ENCODE results near the gene LCLAT1. TPM values are rescaled to one million over a fixed set of nuclear protein-coding genes. Genes with fewer than 3 reads are reported as not detected.

LCLAT1 gene
- total RNA-seq, 4 donors from 2014 or later = 11.9 to 13.5 (median 12.6) TPM

- TF ChIP-seq CTCF (IDR thresholded peaks at IDR 0.05) (no peak), POLR2A (IDR thresholded peaks at IDR 0.05) (no peak)
- H3K27me3 ChIP-seq = no peaks in the 10 kb centered on the region
- no peak overlapping the region for H3K27ac ChIP-seq
- no peak for DNase-seq
- intact Hi-C loops (cut with DNase I) = no loop called here
- H3K4me1 ChIP-seq = no peaks in the 10 kb centered on the region
- H3K4me3 ChIP-seq = no peak overlapping the region
- WGBS, 2 donors = 92% methylated on average over 2 of the region's 2 CpGs
- H3K9me3 ChIP-seq = no peaks in the 10 kb centered on the region
- no peaks in the 10 kb centered on the region for H3K36me3 ChIP-seq
Measured at GRCh38 chr2:30628341-30628740, 181.3 kb downstream of the LCLAT1 start.

DNA sequence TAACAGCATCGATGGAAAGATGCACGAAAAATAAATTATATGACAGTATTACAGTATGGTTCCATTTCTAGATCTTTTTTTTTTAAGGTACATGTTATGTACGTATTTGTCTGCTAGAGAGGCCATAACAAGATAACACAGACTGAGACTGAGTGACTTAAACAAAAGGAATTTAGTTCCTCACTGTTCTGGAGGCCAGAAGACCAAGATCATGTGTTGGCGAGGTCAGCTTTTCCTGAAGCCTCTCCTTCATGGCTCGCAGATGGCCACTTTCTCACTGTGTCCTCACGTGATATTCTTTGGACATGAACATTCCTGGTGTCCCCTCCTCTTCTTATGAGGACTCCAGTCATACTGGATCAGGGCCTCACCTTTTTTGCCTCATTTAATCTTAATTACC, 182.8 kb downstream of the LCLAT1 start:
- H3K4me1 ChIP-seq = no peaks in the 10 kb centered on the region
- intact Hi-C loops (cut with DNase I) = no loop called here
- TF ChIP-seq POLR2A (IDR thresholded peaks at IDR 0.05) (no peak), CTCF (IDR thresholded peaks at IDR 0.05) (no peak)
- DNase-seq = no peak
- H3K27ac ChIP-seq = no peak overlapping the region
- no peaks in the 10 kb centered on the region for H3K9me3 ChIP-seq
- H3K36me3 ChIP-seq = no peaks in the 10 kb centered on the region
- no peaks in the 10 kb centered on the region for H3K27me3 ChIP-seq
- 92 to 94% methylated on average over 6 of the region's 6 CpGs for WGBS, 2 donors
- no peak overlapping the region for H3K4me3 ChIP-seq

DNA sequence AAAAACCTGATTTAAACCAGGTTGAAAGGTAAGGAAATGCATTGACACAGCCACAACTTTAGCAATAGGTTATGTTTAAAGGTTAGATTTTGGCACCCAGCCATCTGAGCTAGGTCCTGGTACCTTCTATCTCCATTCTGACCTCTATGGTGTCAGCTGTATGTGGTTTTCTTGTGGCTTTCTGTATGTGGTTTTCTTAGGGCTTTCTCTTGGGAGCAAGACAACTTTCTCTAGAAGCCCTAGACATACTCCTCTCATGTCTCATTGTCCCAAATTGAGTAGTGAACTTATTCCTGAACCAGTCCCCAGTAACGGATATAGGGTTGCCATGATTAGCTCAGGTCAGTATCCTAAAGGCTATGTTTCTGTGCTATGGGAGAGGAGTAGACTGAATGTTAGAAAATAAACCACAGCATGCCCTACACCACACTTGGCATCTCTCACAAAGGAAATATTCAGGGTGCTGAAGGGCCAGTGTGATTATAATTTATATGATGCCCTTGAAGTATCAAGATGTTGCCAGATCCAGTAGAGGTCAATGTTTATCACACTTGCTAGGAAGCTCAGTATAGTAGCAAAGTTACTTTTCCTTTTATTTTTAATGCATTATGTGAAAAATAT, 184.1 kb downstream of the LCLAT1 start:
- Histone ChIP-seq H3K4me1 (no peaks in the 10 kb centered on the region), H3K27ac (no peak overlapping the region), H3K4me3 (no peak overlapping the region), H3K9me3 (no peaks in the 10 kb centered on the region), H3K36me3 (no peaks in the 10 kb centered on the region), H3K27me3 (no peaks in the 10 kb centered on the region)
- intact Hi-C loops (cut with DNase I) = no loop called here
- no peak for TF ChIP-seq POLR2A (IDR thresholded peaks at IDR 0.05)
- no peak for TF ChIP-seq CTCF (IDR thresholded peaks at IDR 0.05)
- no peak for DNase-seq
- 82 to 100% methylated on average over 1 of the region's 1 CpG for WGBS, 2 donors

- no peak for TF ChIP-seq POLR2A (IDR thresholded peaks at IDR 0.05)
- TF ChIP-seq CTCF (IDR thresholded peaks at IDR 0.05) = no peak
- Histone ChIP-seq H3K36me3 (no peaks in the 10 kb centered on the region), H3K27ac (no peak overlapping the region), H3K4me1 (no peaks in the 10 kb centered on the region), H3K27me3 (no peaks in the 10 kb centered on the region), H3K9me3 (no peaks in the 10 kb centered on the region), H3K4me3 (no peak overlapping the region)
- intact Hi-C loops (cut with DNase I) = no loop called here
- DNase-seq = no peak
- WGBS, 2 donors = 88 to 97% methylated on average over 4 of the region's 4 CpGs
Measured at GRCh38 chr2:30633039-30633438, 186.0 kb downstream of the LCLAT1 start.

- TF ChIP-seq CTCF (IDR thresholded peaks at IDR 0.05) (no peak), POLR2A (IDR thresholded peaks at IDR 0.05) (no peak)
- H3K9me3 ChIP-seq = no peaks in the 10 kb centered on the region
- DNase-seq = no peak
- H3K4me1 ChIP-seq = no peaks in the 10 kb centered on the region
- intact Hi-C loops (cut with DNase I) = no loop called here
- peaks cover 0 to 12% (median 0%) of the 10 kb centered on the region in 3 donors for H3K36me3 ChIP-seq
- no peak overlapping the region for H3K4me3 ChIP-seq
- WGBS, 2 donors = 79 to 86% methylated on average over 1 of the region's 1 CpG
- no peak overlapping the region for H3K27ac ChIP-seq
- no peaks in the 10 kb centered on the region for H3K27me3 ChIP-seq
Measured at GRCh38 chr2:30636311-30636710, 189.3 kb downstream of the LCLAT1 start.

All from esophagus squamous epithelium (tissue), 5 donors.